Stimulated activated CD4-positive, alpha-beta T cell treated with anti-CD3 and anti-CD28 coated beads, Interleukin-12 subunit alpha, Interleukin-12 subunit beta, amount 100 ng/mL, for 4 hours (primary cell): ENCODE measurements around the gene FAM78B.

Experiments
- DNase-seq: peaks from one replicate; pipeline ENCODE4 v3.0.0-alpha.2; 2020

The FAM78B gene

DNA sequence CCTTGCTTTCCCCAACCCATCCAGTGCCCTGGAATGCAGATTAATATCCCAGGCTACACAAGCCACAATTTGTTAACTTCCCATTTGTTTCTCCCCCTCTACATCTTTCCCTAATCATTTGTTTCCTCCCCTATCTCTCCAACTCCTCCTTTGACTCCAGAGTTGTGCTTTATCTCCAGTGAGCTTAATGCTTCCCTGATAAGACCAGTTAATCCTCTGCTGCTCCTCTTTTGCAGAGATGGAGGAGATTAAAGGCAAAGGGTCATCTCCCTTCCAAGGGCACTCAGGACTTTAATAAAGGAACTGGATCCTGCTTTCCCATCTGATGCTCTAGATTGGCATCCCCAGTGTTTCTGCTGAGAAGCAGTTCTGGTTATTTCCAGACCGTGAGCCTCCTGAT, 7.1 kb downstream of the FAM78B start:
- no peak for DNase-seq

DNA sequence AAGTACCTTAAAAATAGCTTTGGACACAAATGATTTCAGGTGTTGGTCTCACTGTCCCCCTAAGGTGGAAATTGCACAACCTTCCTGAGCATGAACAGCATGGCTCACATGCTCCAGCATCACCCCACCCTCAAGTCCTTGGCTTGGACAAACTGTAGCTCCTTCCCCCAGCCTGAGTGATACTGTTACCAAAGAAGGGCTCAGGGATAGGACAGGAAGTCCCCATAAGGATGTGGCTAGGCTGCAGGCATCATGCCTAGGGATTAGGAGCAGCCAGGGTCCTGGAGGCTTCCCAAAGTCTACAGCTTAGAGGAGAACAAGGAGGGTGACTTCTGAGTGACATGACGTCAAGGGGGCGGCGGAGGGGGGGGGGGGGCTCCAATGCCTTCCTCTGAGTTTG, 10.1 kb downstream of the FAM78B start:
- no peak for DNase-seq

GRCh38 chr1:166155108-166155507, 11.7 kb downstream of the FAM78B start:
- DNase-seq, result no peak

DNA sequence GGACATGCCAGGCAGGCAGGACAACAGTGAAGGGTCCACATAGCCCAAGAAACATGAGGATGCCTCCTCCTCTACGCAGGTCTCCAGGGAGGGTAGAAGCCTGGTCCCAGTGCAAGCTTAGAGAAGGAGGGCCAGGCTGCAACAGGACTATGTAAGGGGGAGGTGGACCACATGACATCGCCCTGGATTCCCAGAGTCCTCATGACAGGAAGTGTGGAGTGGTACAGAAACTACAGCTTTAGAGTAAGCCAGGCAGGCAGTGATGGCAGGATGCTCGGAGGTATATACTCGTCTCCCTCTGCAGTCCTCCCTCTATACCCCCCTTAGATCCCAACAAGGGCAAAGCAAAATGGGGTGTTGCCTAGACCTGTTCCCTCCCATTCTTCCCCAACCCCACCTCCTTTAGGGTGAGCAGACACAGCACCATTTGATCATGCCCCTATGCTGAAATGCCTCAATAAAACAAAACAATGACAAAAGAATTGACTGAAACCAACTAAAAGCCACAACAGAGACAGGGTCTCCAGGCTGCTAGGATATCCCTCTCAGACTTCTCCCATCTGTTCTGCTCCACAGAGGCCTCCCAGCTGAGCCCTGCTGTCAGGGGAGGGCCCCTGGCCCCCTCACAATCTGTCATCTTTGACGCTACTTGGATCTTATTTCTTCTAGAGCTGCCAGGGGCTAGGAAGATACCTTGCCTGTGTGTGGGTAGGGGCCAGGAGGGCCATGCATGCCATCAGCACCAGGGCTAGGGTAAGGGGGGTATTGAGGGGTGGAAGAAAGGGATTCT, 13.1 kb downstream of the FAM78B start:
- DNase-seq, result no peak

DNA sequence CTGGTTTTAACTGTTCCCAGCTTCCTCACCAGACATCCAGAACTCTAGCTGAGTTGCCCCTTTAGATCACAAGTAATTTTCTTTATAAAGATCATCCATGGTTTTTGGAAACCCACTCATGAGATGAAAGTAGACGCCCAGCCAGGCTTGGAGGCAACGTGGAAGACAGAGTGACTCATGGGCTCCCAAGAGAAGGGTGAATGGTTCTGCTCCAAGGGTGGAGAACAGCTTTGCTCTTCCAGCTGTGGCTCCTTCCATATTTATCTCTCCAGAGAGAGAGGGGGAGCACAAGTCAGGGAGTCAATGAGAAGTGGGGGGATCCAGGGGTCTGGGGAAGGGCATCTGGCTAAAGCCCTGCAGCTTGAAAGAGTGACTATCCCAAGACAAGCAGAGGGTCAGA, 13.8 kb downstream of the FAM78B start:
- DNase-seq, result no peak

GRCh38 chr1:166151804-166152203, 15.0 kb downstream of the FAM78B start:
- DNase-seq, result no peak

DNA sequence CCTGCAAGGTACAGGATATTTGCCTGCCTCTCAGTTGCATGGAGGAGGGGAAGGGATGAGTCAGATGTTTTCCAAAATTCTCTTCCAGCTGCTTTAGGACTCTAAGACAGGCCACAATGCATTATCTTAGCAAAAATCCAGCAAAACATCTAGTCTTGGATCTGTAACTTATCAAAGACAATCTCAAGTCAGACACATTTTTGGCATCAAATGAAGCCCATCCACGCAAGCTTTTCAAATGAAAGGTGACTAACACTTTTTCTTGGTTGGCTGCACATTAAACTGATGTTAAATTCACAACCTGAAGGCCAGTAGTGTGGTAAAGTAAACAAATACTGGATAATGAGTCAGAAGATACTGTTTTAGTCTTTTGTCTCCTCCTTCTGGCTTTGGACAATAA, 21.3 kb downstream of the FAM78B start:
- DNase-seq, result no peak

DNA sequence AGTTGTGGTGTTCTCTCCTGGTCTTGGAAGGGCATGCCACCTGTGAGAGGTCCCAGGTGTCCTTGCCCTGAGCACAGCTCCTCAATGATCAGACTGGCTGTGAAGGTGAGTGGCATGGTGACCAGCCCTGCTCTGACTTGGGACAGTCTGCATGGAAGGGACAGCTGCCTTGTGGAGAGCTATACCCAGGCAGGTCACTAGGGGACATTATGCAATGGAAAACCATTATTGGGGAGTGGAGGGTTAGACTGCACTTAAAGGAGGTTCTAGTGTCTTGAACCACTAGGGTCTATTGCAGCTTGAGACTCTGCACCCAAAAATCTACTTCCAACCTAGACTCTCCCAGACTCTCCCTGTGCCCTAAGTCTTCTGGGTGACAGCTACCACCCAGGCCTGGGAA, 24.8 kb downstream of the FAM78B start:
- no peak for DNase-seq

DNA sequence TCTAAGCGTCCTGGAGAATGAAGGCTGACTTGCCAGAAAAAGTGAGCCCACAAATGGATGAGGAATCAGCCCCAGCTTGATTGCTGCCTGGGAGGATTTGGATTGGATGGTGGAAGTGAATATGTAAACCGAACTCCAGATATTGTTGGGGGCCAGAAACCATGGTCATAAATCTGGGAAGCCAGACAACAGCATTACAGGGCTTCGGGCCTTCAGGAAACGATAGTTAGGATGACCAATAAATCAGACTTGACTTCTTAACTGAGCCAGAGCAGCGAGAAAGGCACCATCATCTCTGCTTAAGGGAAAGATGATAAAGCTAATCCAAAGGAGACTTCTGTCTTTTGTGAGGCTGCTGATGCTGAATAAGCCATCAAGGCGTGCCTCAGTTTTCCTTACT, 26.6 kb downstream of the FAM78B start:
- DNase-seq, result no peak

GRCh38 chr1:166139735-166140134, 27.1 kb downstream of the FAM78B start:
- no peak for DNase-seq

- no peak for DNase-seq
Measured at GRCh38 chr1:166136699-166137401, 30.0 kb downstream of the FAM78B start.

- DNase-seq, result no peak
Measured at GRCh38 chr1:166136222-166136621, 30.6 kb downstream of the FAM78B start.

DNA sequence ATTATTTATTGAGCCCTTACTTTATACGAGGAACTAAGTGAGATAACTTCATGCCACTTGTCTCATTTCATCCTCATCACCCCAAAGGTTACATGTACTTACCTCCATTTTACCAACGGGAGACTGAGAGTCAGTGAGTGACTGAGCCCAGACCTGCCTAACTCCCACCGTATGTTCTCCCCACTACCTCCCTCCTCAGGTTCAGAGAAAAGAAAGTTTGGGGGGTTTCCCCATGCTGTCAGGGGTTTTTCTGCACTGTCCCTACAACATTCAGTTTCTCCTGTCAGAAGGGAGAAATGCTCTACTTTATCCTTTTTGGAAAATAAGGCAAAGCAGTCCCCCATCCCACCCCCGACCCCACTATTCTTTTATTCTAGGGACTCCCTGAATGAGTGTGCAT, 32.9 kb downstream of the FAM78B start:
- no peak for DNase-seq

DNA sequence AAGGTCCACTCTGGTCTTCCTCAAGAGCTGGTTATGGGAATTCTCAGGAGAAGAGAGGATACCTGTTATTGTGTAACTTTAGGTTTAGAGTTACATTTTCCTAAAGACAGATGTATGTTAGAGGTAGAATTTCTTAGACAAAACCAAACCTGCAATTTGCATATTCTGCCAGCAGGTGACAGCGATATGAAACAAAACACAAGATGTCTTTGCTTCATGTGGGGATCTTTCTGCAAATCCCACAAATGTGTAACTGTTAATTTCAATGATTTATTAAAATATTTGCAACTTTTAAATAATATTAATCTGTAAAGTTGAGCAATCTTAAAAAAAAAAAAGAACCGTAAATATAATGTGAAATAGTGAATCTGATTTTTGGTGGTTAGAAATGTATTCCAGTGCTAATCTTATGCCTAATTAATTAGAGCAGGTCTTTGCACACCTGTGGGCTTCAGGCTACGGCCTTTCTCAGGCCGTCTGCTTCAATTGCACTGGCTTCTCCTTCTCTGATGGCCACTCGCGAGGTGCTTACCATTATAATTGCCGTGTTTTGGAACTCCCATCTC, 33.4 kb downstream of the FAM78B start:
- DNase-seq, result no peak

- DNase-seq, result no peak
Measured at GRCh38 chr1:166132496-166132895, 34.3 kb downstream of the FAM78B start.

GRCh38 chr1:166129006-166129405, 37.8 kb downstream of the FAM78B start:
- DNase-seq, result no peak

- DNase-seq, result no peak
Measured at GRCh38 chr1:166128195-166128594, 38.6 kb downstream of the FAM78B start.

DNA sequence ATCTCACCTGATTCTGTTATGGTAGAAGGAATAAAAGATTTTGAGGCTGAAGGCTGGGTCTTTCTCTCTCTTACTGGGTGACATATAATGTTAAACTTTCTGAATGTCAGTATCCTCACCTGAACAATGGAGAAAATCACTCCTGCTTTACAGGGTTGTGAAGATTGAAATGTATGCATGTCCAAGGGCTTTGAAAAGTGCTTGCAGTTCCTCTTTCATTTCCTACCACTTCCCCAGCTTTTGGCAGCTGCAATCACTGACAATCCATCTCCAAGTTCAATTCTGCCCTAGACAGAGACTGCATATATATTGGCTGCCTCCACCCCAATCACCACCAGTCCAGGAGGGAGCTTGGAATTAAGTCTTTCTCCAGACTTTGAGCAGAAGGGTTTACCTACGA, 39.8 kb downstream of the FAM78B start:
- no peak for DNase-seq

DNA sequence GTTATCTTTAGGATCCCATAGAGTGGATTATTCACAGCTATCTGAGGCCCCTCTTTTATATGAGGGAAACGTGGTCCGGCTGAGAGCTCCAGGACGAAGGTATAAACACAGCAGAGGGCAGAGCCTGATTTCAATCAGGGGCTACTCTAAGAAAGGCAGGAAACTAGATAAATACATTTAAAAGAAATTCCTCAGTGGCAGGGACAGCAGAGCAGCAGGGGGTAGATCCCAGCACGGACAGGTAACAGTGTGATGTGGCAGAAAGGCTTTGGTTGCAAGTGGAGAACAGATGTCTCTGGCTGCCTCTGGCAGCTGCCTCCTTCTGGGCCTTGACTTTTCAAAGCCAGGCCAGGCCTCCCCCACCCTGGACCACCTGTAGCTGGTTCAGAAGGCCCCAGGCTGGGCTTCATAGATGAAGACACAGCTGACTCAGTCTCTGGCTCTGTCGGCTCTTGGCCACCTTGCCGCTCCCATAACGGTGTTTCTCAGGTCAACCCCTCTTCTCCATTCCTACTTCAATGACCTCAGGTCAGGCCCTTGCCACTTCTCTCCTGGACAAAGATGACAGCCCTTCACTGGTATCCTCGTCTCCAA, 43.8 kb downstream of the FAM78B start:
- no peak for DNase-seq

DNA sequence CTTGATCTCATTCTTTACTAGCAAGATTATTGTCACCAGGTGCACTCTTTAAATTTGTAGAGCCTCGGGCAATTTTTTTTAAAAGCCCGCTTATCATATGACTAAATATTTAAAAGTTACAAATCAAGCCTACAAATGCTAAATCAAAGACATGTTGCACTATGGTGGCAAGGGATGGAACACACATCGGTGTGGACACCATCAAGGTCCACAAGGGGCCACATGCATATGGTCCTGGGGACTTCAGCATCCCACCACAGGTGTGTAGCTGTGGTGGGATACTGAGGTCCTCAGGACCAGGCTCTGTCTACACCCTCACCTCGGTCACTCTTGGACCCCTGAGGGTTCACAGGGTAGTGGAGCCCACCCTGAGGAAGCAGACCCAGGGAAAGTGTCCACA, 45.8 kb downstream of the FAM78B start:
- no peak for DNase-seq

GRCh38 chr1:166120281-166120680, 46.5 kb downstream of the FAM78B start:
- no peak for DNase-seq

- DNase-seq, result no peak
Measured at GRCh38 chr1:166119471-166119965, 47.3 kb downstream of the FAM78B start.

DNA sequence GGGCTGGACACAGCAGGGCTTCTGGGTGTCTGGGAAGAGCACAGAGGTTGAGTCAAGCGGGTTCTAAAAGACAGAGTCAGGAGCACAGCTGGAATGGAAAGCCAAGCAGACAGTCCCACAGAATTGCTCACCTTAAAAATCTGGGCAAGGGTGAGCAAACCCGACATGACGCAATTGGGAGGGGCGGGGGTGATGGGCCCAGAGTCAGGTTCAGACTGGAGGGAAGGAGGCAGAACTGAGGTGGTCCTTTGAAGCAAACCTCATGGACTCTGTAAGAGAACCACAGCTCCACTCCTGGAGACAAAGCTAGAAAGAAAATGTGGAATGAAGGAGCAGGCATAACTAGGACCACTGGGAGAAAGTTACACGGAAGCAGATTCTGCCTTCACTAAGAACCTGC, 49.0 kb downstream of the FAM78B start:
- DNase-seq, result no peak

DNA sequence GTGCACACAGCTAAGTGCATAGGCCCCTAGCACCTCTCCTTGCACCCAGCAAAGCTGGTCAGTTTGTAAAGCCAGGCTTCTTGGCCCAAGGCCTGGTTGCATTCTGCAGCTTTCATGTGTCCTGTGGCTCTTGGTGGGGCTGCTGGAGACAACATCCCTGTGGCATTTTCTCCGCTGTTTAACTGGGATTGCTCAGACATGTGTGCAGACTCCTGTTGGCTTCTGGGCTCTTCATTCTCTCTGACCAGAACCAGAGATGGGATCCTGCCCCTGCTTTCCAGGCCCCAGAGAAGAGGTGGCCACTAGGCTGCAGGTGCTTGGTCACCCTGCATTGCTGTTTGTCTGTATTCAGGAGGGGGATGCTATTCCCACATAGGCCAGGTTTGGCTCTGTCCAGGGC, 50.8 kb downstream of the FAM78B start:
- DNase-seq, result no peak
